ENCODE results near the gene CSK.
"Not testable (repeated sequence)": the region's sequence is repeated elsewhere in the genome, so short reads cannot be mapped to it uniquely, and the experiment has no call there.

The CSK gene

DNA sequence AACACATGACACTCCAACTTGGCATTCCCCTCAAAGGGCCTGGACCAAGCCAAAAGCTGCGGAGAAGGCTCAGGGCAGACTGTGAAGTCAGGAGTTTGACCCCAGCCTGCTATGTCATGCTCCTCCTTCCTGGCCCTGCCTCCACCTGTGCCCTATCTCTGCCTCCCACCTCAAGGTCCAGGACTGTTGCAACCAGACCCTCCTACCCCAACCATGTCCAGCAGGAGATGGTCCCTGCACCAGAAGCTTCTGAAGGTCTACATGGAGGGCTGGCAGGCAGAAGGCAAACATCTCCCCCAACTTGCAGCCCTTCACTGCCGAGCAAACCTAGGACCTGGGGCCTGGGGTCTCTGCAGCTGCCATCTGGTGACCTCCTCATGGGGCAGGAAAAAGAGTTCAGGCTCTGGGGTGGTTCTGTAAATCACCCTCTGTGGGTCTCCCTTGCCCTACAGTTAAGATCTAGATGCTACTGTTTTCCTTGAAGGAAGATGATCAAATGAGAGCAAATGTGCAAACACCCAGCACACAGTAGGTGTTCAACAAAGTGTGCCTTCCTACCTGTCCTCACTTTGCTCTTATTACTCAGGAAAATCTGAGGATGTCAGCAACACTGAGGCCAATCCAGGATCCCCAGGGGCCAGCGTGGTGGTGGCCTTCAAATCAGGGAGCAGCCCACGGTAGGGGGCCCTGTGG is 11.5 kb upstream of the CSK start:
- DNase-seq (ENCODE audit: low spot score) = no peak

DNA sequence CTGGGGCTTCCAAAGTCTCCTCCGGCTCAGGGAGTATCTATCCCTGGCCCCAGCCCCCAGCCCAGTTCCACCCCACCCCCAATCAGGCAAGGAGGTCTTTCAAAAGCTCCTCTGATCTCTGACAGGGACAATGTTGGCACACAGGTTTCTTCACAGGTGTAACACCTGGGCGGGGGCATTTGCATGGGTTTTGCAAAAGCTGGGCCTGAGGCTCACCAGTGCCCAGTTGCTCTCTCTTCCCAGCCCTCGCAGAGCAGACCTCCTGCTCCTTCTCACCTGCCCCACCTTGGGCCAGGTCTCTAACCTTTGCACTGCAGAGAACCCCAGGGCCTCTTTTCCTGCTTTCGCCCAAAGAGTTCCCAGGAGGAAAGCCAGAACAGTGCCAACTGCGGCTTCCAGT is 8.6 kb upstream of the CSK start:
- no peak for DNase-seq (ENCODE audit: low spot score)

DNA sequence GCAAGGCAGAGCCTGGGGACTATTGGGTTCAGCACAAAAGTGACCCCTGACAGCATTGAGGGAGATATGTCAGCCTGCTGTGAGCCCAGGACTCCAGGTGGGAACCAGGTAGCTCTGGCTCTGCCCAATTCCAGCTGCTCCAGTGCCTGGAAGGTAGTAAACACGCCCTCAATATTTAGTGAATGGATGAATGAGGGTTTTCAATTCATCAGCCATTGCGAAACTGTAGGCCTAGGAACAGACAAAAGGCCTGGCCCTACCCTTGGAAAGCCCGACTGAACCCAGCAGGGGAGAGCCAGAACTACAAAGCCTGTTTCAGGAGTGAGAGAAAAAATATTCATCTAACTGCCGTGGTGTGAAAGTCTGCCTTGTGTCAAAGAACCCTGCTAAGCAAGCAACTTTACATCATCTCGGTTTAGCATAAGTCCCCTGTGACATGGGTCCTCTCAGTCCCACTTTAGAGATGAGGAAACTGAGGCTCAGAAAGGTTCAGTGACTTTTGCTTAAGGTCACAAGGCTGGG is 8.1 kb upstream of the CSK start:
- no peak for DNase-seq (ENCODE audit: low spot score)

DNA sequence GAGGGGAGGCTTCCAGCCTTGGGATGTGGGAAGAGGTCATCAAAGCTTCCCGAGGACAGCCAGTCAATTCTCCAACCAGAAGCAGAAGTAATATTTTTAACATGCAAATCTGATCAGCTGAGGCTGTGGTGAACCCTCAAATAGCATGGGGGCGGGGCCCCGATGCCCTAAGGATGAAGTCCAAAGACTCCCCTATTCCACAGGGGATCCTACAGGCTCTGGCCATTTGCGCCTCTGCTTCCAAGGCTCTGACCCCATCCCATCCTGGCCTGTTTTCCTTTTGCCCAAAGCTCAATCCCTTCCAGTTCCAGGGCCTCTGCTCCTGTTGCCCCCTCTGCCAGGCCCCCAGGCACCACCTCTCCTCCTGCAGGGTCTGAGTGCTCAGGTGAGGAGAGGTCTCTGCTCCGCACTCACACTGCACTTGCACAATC is 6.7 kb upstream of the CSK start:
- DNase-seq (ENCODE audit: low spot score) = no peak

DNA sequence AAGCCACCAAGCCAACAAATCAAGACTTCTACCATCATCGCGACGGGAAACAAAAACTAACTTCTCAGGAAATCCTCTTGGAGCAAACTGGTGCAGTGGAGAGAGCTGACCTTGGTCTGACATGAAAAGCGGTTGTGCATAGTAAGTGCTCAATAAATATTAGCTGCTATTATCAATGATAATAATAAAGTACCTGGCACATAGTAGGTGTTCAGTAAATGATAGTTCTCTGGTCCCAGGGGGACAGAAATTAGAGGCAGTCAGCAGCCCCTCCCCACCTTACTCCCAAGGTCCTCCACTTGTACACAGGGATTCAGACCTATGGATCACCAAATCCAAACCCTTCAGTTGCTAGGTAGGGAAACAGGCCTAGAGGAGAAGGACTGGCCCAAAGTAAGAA is 6.0 kb upstream of the CSK start:
- no peak for DNase-seq (ENCODE audit: low spot score)

DNA sequence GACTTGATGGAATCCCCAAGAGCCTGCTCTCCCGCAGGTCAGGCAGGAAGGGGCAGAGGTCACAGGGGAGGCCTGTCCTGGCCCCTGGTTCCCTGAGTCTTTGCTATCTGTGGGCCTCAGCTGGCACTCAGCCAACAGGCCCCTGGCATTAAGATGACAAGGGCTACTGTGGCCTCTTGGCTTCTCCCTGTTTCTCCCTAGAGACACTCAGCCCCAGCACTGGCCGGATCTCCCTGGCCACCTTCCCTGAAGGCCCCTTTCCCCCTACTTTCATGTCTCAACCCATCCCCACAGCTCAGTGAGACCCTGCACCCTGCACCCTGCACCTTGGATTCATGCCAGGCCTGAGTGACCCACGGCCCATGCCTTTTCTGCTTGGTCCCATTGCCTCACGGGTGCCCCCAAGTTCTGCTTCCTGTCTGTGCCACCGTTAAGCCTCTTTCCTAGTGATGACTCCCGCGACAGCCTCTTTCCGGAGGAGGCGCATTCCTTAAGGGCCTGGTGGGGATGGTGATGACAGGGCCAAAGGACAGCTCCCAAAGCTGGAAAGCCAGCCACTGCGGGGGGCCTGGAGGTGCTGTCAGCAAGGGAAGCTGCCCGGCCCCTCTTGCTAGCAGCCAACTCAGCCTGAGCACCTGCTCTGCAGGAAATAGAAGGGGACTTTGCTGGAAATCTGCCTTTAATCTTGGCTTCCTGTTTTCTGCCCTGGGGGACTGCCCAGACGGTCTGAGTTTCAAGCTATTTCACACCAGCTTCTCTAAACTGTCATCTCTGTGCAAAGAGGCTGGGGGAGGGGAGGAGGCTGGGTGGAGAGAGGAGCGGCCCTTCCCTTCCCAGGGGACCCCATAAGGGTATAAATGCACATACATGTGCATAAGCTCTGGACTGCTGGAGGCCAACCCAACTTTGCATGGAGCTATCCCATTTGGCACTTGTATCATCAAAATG is 4.8 kb upstream of the CSK start:
- DNase-seq (ENCODE audit: low spot score) = no peak

DNA sequence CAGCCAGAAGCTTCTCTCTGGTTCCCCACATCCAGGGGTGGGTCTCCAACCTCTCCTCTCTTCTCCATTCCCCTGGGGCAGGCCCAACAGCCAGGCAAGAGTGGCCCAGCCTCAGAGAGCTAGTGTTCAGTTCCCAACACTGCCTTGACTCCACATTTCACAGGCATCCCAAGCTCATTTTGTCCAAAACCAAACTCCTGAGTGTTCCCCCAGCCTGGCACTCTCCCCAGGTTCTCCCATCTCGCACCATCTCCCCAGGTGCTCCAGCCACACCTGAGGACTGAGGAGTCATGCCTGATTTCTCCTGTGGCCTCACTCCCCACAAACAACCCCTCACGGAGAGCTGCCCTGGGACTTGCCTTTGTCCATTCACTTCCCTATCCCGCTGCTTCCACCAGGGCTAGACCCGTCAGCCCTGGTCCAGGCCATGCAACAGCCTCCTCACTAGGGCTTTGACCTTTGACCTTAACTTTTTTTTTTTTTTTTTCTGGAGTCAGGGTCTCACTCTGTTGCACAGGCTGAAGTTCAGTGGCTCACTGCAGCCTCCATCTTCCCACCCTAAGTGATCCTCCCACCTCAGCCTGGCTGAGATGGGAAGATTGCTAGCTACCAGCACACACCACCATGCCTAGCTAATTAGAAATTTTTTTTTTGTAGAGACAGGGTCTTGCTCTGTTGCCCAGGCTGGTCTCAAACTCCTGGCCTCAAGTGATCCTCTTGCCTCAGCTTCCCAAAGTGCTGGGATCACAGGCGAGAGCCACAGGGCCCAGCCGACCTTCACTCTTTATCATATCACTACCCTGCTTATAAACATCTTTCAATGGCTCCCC is 3.9 kb upstream of the CSK start:
- DNase-seq (ENCODE audit: low spot score) = no peak

DNA sequence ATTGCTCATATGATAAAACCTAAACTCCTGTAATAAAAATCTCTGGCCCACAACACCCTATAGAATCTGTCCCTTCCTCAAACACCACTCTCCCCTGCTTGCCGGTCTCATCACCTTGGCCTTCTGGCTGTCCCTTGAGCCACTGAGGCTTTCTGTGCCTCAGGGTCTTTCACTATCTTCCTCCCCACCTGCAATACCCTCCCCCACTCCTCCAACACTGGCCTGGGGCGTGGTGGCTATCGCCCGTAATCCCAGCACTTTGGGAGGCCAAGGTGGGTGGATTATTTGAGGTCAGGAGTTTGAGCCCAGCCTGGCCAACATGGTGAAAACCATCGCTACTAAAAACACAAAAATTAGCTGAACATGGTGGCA is 3.3 kb upstream of the CSK start:
- no peak for DNase-seq (ENCODE audit: low spot score)

DNA sequence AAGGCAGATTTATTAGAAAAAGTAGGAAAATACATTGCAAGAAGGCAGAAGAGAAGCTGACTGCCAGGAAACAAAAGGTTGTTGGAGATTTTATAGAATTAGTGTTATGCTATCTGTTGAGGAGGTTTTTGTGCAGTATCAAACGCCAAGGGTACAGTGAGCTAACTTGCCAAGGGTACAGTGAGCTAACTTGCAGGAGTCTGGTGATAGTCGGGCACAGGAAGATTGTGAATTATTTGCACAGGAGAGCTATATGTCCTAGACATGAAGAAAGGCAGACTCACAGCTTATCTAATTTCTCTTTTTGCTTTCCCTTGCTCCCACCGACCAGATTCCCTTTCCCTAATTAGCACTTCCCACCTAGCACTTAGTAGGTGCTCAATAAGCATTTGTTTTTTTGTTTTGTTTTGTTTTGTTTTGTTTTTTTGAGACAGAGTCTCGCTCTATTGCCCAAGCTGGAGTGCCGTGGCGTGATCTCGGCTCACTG is 2.7 kb upstream of the CSK start:
- no peak for DNase-seq (ENCODE audit: low spot score)

DNA sequence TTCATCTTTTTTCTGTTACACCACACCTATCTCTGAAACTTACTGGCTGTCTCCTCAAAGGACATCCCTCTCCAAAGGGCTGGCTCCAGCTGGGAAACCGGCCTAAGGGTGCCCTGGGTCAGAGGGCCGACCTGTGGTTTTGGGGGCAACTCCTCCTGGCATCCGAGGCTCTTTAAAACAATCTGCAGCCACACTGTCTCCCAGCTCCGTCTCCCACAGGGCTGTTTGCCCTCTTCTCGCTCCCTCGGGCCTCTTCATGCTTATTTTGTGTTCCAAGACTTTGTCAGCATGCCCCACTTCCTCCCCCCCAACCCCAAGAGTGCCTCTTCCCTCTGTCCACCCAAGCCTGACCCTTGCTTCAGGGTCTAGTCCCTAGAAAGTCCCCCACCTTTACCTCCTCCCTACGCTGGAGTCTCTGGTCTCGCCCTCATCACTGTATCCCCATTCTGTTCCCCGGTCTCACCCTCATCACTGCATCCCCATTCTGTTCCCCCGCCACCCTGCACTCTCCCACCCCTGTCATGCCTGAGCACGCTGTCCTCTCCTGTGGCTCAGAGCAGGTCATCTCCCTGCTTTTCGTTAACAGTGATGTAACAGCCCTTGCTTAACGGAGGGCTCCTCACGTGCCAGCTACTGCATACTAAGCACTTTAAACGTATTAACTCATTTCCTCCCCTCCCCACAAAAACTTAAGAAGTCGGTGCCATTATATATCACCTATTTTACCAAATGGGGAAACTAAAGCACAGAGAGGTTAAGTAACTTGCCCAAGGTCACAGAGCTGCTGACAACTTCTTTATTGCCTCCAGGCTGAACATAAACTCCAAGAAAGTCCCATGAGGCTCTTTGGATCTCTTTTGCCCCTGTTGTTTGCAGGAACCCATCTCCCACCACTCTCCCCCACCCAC is 1.1 kb upstream of the CSK start:
- DNase-seq (ENCODE audit: low spot score) = peak; percentile 32

DNA sequence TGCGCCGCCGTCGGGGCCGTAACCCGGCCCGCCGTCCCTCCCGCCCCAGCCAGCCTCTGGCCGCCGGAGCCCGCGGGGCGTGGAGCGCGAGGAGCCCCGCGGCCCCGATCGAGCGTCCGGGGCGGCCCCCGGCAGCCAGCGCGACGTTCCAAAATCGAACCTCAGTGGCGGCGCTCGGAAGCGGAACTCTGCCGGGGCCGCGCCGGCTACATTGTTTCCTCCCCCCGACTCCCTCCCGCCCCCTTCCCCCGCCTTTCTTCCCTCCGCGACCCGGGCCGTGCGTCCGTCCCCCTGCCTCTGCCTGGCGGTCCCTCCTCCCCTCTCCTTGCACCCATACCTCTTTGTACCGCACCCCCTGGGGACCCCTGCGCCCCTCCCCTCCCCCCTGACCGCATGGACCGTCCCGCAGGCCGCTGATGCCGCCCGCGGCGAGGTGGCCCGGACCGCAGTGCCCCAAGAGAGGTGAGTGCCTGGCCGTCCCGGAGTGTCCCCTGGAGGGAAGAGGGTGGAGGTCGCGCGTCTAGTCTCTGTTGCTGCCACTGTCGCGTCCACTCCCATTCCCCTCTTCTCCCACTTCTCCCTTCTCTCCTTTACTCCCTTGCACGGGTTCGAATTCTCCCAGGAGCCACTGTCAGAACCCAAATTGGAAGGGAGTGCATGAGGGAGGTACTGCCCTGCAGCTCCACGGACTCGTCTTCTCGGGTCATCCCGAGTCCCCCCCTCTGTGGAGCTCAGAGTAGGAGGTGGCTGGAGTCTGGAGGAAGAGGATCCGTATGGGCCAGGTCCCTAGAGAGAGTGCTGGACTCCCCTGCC is 585 bp downstream of the CSK start:
- peak; percentile 30 for DNase-seq (ENCODE audit: low spot score)

DNA sequence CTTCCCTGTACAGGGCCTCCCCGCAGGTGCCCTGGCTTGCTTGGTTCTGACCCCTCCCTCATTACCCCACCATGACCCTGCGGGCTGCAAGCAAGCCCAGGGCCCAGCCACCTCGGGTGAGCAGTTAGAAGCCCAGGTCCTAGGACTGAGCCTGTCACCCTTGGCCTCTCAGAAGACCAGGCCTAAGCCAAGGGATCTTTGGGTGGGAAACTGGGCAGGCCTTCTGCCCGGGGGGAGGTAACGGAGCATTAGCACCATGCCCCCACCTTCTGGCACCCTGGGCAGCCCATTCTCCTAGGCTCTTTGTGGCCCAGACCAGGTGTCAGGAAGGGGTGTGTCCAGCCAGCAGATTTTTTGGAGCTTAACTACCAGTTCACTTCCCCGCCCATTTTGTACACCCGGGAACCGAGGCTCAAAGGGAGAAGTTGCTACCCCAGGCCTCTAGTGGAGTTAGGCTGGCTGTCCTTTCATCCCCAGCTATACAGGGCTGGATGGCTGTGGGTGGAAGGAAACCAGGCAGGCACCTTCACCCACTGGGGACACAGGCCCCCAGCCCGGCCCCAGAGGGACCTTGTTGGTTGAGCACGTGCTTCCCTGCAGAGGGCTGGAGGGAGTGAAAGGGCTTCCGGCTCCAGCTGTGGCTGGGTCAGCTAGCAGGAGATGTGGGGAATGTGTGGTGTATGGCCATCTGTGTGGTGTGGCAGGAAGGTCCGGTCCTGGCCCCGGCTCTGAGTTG is 1.4 kb downstream of the CSK start:
- DNase-seq (ENCODE audit: low spot score) = peak; percentile 59

DNA sequence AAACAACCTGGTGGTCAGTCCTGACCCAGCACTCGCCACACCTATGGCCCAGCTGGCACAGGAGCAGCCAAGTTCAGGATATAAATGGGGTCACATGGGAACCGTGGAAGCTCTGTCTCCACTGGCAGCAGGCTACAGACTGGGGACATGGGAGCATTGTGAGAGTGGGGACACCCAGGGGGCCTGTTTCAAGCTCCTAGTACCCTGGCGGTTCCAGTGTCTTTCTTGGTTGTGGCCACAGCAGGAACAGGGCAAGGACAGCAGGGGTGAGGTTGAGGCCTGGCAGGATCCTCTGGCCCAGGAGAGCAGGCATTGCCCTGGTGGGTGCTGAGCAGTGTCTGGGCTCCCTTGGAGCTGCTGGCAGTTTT is 1.9 kb downstream of the CSK start:
- no peak for DNase-seq (ENCODE audit: low spot score)

DNA sequence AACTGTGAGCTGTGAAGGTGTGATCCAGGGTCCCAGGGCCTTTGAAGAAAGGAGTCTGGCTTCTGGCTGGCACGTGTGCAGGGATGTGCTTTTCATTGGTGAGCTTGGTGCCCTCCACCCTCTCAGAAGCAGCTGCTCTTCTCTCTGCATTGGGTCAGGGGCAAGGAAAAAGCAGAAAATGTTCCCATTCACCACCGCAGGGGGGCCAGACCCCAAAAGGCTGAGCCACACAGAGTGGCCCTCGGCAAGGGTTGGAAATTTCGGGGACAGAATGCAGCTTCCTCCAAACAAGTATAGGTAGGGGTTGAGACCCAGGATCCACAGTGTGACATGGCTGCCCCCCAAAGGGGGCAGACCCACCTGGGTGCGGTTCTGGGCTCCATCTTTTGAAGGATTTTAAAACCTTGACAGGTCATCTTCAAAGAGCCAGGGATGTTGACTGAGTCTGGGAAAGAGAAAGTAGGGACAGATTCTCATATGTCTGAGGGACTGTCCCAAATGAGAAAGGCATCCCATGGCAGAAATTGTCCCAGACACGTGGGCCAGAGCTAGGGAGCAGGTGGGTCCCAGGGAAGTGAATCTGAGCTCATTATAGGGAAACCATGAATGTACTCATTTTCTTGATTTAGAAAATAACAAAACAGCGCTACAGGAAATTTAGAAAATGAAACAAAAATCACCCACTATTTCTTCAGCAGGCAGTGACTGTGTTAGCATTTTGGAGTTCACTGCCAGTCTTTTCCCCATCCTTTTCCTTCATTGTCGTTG is 2.7 kb downstream of the CSK start:
- no peak for DNase-seq (ENCODE audit: low spot score)

DNA sequence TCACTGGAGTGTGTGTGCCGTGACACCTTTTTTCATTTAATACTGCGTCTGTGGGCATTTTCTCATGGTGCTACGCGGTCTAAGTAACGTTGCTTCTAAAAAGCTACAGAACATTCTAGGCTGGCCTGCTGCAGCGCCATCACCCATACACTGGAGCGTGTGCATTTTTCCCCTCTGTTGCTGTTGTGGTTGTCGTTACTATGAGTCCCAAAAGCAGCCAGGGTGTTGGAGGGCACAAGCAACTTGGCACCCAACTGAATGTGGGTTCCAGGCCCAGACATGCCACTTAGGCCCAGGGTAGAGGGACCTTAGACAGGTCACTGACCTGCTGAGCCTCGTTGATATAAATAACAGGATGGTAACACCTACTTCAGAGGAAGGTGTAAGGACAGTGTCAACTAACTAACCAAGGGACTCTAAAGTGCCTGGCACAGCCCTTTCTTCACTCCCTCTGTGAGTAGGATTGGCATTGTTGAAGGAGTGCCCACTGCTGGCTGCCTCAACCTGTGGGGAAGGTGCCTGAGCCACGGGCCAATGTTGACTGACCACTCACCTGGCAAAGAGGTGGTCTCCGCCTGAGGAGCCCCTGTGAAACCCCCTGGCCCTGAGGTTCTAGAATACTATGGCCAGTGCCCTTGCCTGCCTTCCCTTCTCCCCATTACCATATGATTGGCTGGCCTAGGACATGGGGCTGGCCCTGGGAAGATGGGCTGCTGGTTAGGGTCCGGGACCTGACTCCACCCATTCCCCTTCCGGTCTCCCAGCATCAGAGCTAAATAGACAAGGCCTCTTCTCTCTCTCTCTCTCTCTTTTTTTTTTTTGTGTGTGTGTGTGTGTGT is 3.5 kb downstream of the CSK start:
- DNase-seq (ENCODE audit: low spot score) = no peak

DNA sequence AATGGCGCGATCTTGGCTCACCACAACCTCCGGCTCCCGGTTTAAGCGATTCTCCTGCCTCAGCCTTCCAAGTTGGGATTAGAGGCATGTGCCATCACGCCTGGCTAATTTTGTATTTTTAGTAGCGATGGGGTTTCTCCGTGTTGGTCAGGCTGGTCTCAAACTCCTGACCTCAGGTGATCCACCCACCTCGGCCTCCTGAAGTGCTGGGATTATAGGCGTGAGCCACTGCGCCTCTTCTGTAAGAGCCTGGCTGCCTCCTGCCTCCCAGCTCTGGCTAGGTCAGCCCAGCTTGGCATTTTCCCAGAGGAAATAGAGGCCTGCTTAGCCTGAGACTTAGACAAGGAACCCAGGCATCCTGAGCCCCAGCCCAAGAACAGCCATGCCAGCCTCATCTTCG is 4.2 kb downstream of the CSK start:
- DNase-seq (ENCODE audit: low spot score) = not testable (repeated sequence)

DNA sequence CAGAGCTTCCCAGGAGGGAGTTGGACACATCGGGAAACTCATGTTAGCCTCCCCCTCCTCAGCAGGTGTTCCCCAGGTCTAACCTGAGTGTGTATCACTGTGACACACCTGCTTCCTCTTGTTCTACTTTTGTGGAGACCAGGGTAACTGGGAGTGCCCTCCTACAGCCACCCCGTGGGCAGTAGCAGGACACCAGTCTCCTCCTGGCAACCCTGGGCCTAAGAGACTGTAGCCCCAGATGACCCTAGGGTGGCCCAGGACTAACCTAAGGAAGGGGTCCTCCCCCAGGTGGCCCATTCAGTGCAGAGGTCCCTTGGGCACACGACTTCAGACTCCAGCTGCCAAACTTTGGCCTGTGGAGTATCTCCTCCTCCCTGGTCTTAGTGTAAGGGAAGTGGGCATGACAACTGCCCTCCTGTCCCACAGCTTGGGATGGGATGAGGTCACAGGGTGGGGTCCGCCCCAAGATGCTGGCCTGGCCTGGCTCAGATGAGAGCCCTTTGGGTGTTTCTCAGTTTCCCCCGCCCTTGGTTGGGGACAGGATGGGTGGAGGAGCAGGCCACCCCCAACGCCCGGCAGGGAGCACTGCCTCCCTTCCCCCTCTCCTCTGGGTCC is 4.8 kb downstream of the CSK start:
- no peak for DNase-seq (ENCODE audit: low spot score)
